Activated CD4-positive, CD25-positive, alpha-beta regulatory T cell treated with anti-CD3 and anti-CD28 coated beads, Interleukin-2, amount 50 U/mL, for 16 hours (primary cell): ENCODE results near the gene COMT.
"Not testable (repeated sequence)": the region's sequence is repeated elsewhere in the genome, so short reads cannot be mapped to it uniquely, and the experiment has no call there.

Experiments
- DNase-seq: peaks from one replicate; pipeline ENCODE4 v3.0.0-alpha.2; 2020; ENCODE audit warnings: low read depth, low spot score

Gene COMT

DNA sequence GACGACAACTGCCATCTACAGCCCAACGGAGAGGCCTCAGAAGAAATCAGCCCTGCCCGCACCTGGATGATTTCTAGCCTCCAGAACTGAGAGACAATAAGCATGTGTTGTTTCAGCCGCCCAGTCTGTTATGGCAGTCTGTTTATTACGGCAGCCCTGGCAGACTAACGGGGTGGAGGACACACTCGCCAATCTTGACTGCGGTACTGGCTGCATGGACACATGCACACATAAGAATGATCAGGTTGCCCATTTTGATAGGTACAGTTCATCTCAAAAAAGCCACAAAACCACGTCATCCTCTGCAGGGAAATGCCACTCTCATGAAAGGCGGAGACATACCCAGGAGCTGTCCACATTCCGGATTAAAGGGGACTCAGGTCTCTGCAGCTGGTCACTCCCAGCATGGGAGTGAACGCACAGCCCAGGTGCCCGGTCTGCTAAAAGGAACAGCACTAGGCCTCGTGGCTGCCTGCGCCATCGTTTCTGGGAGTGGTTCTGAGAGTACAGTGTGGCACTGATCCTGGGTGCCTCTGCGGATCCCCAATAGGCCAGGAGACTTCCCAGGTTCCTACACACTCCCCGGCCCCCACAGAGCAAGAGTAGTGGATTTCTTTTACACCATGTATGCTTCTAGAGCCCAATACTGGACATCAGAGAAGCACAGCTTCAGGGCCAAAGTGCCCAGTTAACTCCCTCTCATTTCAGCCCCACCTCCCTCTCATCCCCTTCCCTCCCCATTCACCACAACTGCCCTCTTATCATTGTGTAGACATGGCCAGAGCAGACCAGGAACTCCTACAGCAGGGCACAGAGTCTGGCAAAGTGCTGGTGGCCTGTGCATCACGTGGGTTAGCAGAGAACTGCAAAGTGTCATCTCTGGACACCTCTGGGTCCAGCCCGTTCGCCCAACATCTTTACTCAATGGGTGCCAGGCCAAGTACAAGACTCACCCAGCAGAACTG is 11.7 kb upstream of the COMT start:
- no peak for DNase-seq

DNA sequence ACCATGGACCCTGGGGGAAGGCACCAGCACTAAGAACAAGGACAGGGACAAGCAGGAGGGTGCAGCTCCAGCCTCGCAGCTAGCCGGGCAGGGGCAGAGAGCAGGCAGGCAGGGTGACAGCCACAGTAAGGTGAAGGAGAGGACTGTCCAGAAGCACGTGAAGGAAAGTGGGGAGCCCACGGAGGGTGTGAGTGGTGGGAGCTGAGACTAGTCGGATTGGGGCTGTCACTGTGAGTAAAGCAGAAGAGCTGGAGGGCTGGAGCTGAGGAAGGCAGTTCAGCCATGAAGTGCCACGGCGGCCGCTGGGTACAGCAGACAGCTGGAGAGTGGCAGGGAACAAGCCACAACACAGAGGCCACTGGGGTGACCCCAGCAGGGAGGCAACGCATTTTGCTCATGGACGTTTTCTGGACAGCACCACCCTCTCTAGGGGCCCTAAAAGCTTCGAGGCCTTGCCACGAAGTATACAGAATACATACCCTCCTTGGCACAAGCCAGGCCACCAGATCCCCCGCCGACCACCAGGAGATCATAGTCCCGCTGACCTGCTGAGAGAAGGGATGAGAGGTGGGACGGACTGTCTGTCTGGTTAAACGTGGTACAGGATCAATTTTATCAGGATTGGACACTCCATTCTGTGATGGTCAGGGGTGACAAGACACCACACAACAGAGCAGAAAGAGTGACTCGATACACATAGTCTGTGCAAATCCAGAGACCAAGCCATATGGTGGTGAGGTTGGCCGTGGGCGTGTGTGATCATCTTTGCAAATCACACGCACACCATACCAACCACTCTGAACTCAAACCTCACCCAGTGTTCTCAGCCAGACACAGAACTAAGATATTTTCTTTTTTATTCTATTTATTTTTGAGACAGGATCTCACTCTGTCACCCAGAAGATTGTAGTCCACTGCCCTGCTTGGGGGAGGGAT is 10.8 kb upstream of the COMT start:
- no peak for DNase-seq

DNA sequence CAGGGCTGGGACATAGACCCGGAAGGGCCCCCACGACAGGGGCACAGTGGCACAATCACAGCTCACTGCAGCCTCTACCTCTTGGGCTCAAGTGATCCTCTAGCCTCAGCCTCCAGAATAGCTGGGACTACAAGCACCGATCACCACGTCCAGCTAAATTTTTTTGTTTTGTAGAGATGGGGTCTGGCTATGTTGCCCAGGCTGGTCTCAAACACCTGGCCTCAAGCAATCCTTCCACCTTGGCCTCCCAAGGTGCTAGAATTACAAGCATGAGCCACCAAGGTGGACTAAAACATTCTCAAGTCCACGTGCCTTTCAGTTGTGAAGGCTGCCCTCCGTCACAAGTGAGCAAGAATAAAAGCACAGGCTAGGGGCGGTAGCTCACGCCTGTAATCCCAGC is 10.1 kb upstream of the COMT start:
- DNase-seq = no peak

DNA sequence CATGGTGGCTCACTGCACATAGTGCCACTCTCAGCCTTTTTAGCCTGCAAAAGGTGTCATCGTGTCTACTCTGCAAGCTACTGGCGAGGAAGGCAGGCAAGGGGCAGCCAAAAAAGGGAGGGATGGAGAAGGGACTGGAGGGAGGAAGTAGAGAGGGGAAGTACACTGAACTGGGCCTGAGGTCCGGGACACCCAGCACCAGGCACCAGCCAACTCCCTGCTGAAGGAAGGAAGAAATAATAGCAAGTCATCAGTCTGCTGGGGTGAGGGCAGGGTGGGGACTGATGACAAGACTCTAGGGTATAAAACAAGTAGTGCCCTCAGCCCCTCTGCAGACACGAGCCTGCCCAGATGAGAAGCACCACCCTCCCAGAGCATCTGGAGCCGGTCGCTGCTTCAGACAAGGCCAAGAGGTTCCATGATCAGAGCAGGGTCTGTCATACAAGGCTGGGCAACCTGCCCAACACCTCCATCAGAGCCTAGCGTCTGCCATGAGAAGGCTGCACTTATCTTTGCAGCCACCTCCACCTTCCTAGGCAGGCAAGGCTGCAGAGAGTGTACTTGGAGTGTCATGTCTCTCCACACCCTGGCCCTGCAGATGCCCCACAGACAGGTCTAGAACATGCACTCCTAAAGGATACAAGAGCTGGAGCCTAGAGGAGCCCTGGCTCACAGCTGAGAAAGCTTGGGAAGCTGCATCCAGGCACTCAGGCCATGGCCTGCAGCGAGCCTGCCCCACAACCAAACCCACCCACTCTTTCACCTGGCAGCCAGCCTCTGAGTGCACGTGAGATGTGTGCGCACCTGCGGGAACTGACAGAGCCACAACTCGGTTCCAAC is 9.0 kb upstream of the COMT start:
- no peak for DNase-seq

DNA sequence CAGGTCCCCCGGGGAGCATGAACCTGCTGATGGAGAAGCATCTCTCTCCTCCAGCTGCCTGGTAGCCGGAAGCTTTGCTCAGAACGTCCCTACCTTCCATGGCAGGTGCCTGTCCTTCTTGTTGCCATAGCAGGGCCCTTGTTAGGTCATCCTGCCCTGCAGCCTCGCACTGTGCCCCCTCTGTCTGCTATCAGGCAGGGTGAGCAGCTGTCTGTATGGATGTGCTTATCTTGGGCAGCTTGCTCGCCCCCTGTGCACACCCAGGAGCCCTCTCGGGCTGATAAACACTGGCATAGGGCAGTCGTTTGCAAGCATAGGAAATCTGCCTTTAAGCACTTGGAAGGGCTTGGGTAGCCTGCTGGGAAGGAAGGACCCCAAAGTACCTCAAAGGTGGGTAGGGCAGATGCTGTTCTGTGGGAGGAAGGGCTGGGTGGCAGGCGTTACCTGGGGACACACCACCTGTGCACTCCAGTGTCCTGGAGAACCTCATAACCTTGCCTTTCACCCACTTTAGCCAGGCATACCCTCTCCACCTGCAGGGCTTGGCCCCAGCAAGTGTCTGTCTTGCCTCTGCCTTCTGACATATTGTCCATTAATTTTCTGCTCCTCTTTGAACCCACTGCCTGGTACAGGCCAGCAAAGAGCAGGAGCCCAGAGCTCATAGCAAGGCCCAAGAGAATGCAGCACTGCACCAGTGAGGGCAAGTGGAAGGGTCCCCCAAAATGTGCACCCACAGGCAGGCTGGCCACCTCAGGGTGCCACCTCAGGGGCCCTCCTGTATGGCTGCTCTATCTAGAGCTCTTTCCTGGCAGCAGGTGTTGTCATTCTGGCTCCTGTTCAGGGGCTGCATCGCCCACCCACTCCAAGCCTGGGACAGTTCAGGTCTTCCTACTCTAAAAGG is 8.0 kb upstream of the COMT start:
- DNase-seq = no peak

DNA sequence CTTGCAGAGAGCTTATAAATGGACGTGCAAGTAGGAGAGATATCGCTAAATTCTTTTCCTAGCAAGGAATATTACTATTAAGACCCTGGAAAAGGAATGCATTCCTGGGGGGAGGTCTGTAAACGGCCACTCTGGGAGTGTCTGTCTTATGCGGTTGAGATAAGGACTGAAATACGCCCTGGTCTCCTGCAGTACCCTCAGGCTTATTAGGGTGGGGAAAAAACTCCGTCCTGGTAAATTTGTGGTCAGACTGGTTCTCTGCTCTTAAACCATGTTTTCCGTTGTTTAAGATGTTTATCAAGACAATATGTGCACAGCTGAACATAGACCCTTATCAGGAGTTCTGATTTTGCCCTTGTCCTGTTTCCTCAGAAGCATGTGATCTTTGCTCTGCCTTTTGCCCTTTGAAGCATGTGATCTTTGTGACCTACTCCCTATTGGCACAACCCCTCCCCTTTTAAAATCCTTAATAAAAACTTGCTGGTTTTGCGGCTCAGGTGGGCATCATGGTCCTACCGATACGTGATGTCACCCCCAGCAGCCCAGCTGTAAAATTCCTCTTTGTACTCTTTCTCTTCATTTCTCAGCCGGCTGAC is 6.4 kb upstream of the COMT start:
- not testable (repeated sequence) for DNase-seq

DNA sequence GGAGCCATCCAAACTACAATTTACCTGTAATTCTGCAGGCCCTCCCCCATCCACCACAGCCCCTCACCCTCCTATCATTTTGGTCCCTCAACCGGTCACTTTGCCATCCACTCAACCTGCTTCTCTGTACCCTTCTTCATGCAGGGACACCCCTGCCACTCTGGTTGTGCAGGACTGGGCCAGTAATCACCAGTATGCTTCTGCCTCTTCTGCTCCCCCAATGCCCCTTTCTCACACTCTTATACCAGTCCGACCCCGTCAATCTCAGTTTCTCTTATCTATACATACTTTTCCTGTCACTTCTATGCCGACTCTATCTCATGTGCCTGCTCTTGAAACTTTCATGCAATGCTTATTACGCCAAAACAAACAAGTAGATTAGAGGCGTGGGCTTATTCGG is 5.1 kb upstream of the COMT start:
- no peak for DNase-seq

DNA sequence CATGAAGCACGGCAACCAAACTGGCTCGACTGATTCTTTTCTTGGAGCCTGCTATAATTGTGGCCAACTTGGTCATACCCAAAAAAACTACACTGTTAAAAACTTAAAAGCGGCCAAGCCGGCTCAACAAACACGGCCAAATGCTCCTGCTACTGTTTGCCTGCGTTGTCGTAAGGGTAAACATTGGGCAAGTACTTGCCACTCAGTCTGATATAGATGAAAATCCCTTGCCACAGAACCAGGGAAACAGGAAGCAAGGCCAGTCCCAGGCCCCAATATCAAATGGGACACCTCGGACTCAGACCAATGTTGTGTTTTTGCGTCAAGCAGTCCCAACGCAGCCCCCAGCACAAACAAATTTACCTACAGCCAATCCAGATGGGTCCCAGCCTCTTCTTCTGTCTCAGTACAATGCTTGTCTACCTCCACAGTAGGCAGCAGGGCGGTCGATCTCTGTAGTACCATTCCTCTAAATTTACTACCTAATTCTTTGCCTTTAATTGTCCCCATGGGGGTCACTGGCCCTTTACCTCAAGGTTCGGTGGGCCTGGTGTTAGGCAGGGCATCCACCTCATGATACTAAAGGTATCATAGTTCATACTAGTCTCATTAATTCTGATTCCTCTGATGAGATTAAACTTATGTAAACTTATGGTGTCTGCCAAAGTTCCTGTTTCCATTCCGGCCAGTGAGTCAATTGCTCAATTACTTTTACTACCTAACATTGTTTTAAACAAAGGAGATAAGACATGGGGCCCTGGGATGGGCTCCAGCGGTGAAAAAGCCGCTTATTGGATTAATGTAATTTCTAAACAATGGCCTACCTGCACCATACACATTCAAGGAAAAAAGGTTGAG is 3.7 kb upstream of the COMT start:
- no peak for DNase-seq

DNA sequence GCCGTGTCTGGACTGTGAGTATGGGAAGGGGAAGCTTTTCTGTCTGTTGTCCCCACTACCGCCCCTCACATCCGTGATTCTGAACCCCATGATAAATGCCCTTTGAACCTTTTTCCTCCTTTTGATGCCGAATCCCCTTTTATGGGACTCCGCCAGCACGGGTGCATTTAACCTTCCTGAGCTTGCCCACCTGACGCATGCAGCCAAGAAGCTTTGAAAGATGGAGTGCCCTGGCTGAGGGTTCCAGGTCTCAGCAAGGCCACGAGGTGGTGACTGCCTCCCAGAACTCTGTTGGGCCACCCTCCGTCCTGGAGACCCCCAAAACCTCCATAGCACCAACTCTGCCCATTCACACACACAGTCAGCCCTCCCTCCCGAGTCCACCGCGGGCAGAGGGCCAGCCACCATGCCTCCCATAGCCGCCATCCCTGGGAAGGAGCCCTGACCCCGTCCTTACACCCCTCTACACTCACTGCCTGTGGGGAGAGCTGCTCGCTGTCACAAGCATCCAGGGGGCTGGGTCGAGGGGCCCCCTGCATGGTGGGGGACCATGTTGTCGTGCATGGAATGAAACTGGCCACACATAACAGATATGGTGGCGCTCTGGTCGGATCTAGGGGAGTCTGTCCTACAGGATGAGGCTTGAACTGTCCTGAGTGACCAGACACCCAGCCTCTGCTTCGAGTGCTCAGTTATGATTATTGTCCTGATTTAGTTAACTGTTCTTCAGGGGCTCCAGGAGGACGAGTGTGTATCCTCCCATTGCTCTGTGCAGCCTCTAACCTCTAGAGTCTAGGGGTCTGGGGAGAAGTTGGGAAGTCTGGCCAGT is 822 bp upstream of the COMT start:
- no peak for DNase-seq

DNA sequence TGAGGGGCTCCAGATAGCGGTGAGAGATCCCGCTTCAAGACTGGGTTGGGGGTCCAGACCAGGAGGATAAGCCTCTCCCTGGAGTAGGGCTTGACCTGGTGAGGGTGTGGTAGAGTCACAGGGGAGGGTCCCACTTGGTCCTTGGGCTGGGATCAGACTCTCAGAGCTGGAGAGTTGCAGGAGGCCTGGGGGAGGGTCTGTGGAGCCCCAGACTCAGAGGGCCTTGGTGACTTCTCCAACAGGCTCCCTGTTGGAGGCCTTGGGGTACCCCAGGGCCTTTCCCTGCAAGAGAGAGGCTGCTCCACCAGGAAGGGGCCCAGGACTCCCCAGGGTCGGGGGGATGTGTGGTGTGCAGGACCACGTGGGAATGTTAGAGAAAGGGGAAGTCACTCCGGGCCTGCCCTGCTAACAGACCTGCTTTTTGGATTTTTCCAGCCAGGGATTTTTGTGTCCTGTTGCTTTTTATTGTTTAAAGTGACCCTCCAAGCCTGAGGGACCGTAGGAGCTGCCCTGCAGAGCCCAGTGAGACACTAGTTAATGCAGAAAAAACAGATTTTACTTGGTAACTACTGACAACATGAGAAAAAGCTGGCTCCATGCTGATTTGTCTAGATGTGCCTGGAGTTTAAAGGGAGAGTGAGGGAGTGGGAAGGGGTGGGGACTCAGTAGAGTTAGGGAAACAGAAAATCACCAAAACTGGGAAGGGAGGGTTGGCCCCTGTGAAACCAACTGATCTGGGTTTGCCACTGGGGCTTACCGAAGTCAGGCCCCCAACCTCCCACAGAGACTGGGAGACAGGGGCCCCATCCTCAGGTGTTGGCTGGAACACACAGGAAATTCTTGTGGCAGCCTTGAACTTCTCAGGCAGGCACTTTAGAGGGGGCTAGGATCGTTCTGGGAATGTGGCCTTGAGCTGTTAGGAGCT is 847 bp downstream of the COMT start:
- no peak for DNase-seq

DNA sequence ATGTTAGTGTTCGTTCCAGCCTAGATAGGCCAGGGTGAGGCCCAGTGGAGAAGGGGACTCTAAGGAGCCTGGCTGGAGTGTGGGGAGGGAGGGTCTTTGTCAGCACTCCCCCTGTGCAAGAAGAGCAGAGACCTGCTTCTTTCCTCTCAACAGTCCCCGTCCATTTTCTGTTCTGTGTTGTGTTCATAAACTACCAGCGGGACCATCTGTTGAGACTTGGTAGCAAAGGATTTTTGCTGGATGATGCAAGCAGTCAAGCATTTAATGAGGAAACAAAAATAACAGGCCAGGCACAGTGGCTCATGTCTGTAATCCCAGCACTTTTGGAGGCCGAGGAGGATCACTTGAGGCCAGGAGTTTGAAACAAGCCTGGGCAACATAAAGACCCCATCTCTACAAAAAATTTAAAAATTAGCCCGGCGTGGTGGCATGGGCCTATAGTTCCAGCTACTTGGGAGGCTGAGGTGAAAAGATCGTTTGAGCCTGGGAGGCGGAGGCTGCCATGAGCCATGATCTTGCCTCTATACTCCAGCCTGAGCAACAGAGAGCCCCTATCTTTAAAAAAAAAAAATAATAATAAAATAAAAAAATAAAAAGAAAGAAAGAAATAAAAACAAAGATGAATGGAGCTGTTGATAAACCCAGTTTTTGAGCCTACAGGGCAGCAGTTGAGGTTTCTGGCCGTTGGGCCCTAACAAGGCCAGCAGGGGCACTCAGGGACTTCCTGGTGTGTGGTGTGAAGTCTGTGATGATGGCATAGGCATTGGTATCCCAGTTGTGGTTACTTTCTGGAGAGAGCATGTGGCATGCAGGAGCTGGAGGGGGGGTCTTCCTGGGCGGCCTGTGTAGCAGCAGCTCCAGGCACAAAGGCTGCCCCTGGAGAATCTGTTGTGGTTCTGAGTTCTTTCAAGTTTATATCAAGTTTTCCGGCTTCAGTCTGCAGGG is 1.8 kb downstream of the COMT start:
- no peak for DNase-seq

DNA sequence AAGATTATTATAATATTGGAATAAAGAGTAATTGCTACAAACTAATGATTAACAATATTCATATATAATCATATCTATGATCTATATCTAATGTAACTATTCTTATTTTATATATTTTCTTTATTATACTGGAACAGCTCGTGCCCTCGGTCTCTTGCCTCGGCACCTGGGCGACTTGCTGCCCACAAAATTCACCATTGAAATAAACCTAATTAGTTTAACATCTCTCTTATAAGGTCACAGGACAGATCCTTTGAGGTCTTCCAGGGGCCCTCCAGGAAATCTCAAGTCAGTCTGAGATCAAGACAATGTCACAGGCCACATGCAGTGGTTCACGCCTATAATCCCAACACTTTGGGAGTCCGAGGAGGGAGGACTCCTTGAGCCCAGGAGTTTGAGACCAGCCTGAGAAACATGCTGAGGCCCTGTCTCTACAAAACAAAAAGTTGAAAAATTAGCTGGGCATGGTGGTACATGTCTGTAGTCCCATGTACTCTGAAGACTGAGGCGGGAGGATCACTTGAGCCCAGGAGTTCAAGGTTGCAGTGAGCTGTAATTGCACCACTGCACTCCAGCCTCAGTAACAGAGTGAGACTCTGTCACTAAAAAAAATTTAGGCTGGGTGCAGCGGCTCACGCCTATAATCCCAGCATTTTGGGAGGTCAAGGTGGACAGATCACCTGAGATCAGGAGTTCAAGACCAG is 6.6 kb downstream of the COMT start:
- no peak for DNase-seq

DNA sequence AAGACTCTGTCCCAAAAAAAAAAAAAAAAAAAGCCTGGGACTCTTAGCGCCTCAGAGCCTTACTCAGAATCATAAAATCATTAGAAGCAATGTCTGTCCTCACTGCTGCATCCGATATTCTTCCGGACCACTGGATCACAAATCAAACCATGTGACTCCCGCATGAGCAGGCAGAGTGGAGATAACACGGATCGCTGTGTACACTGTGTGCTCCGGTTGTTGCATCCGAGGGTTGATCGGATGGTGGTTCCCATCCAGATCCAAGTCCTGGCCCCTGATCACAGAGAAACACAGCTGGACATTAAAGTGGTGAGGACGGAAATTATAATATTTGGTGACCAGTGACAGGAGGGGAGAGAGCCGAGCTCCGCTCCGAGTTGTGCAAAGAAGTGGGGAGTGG is 9.8 kb downstream of the COMT start:
- DNase-seq = no peak

DNA sequence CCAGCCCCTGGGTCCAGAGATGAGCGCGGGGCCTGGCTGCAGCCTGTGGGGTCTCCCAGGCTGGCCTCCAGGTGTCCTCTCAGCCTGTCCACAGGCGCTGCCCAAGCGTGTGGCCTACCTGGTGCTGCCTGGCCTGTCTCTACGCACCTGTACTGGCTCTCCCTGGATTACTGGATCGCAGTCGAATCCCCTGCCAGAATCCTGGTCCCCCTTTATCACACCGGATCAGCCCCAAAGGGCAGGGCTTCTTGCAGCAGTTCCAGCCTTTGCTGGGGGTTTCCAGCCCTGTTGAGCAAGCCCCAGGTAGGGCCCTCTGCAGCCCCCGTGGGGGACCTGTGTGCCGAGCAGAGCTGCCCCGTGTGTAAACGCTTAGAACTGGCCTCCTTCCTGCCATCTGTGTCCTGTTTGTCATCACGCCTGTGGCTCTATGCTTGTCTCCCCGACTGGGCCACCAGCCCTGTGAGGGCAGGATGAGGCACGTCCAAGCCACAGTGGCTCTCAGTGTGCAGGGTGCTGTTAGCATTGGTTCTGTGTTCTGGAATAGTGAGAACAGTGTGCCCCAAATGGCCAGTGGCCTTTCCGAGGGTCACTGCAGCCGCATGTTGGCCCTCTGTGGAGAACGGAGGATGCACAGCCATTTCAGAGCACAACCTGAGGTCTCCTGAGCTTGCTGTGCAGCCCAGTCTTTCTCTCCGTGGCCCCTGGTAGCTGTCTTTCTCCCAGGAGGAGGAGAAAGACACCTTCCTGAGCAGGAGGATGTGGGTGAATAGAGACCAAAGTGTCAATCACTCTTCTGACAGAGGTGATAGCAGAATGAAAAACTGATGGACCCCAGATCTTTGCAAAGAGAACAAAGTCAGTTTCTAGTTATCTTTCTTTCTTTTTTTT is 13.9 kb downstream of the COMT start:
- no peak for DNase-seq
